ENCODE results near the gene FCGR3B. TPM values are rescaled to one million over a fixed set of nuclear protein-coding genes. Genes with fewer than 3 reads are reported as not detected.
"Not testable (repeated sequence)": the region's sequence is repeated elsewhere in the genome, so short reads cannot be mapped to it uniquely, and the experiment has no call there.

The FCGR3B gene
- 10 to 100 TPM in 1 of 3 donors, 1 to 10 TPM in 2; 6.3 to 14.9 (median 8.8) TPM for polyA plus RNA-seq

GRCh38 chr1:161631076-161631475 lies at the start of gene FCGR3B:
Gene FCGR3B (minus strand): TSS chr1:161631176. CDS start chr1:161631094, 82 bp downstream.
- DNase-seq: no peak
- H3K9me3 Mint-ChIP-seq: no peaks in the 10 kb centered on the region
- H3K27ac Mint-ChIP-seq: peak within 1 kb of the TSS in 3 of 6 donors; percentile 35 to 82 (median 45)
- H3K36me3 Mint-ChIP-seq: no peaks in the 10 kb centered on the region
- peaks cover 27% of the 10 kb centered on the region in 2 donors for H3K4me1 Mint-ChIP-seq
- H3K4me3 Mint-ChIP-seq: peak within 1 kb of the TSS in 1 of 5 donors; percentile 61
- H3K27me3 Mint-ChIP-seq (ENCODE audit: low read depth in 3 of 3): no peaks in the 10 kb centered on the region

- Mint-ChIP-seq H3K9me3 (no peaks in the 10 kb centered on the region), H3K27me3 (ENCODE audit: low read depth in 3 of 3) (peaks cover 0 to 3% (median 1%) of the 10 kb centered on the region in 3 donors), H3K4me1 (no peaks in the 10 kb centered on the region), H3K36me3 (no peaks in the 10 kb centered on the region), H3K27ac (no peak overlapping the region), H3K4me3 (no peak overlapping the region)
- no peak for DNase-seq
Observed at GRCh38 chr1:161678500-161678899, 47.5 kb upstream of the FCGR3B start.

GRCh38 chr1:161676958-161677689 lies 46.1 kb upstream of the FCGR3B start:
- no peak for DNase-seq
- H3K4me3 Mint-ChIP-seq: no peak overlapping the region
- peaks cover 0 to 1% (median 1%) of the 10 kb centered on the region in 3 donors for H3K27me3 Mint-ChIP-seq (ENCODE audit: low read depth in 3 of 3)
- no peaks in the 10 kb centered on the region for H3K36me3 Mint-ChIP-seq
- H3K4me1 Mint-ChIP-seq: no peaks in the 10 kb centered on the region
- H3K27ac Mint-ChIP-seq: peak overlapping the region in 2 of 6 donors; percentile 1 to 83
- no peaks in the 10 kb centered on the region for H3K9me3 Mint-ChIP-seq

GRCh38 chr1:161676441-161676840 lies 45.5 kb upstream of the FCGR3B start:
- Mint-ChIP-seq H3K27me3 (ENCODE audit: low read depth in 3 of 3) (peaks cover 1 to 3% (median 1%) of the 10 kb centered on the region in 3 donors), H3K27ac (peak overlapping the region in 3 of 6 donors; percentile 1 to 83 (median 51)), H3K9me3 (no peaks in the 10 kb centered on the region), H3K4me1 (no peaks in the 10 kb centered on the region), H3K4me3 (no peak overlapping the region), H3K36me3 (no peaks in the 10 kb centered on the region)
- DNase-seq: no peak

GRCh38 chr1:161674908-161675307 lies 43.9 kb upstream of the FCGR3B start:
- H3K4me1 Mint-ChIP-seq; H3K27me3 Mint-ChIP-seq (ENCODE audit: low read depth in 3 of 3); H3K4me3 Mint-ChIP-seq; DNase-seq; H3K36me3 Mint-ChIP-seq; H3K9me3 Mint-ChIP-seq; H3K27ac Mint-ChIP-seq: not testable (repeated sequence)

DNA sequence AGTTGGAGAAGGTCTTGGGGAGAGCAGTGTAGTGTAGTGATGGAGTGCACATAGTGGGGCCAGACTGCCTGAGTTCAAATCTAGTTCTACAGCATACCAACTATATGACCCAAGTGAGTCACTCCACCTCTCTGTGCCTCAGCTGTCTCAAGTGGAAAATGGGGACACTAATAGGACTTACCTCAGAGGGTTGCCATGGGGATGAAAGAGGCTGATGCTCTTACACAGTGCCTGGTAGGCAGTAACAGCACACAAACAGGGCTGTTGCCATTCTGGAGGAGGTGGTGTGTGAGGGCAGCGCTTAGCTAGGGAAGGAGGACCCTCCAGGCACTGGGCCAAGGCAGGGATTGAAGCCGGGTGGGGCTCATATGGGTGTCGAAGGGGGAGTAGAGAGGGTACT lies 43.5 kb upstream of the FCGR3B start:
- H3K4me1 Mint-ChIP-seq; H3K36me3 Mint-ChIP-seq; DNase-seq; H3K4me3 Mint-ChIP-seq; H3K9me3 Mint-ChIP-seq; H3K27me3 Mint-ChIP-seq (ENCODE audit: low read depth in 3 of 3): not testable (repeated sequence)
- peak overlapping the region in 1 of 6 donors; percentile 74 for H3K27ac Mint-ChIP-seq

- not testable (repeated sequence) for H3K27ac Mint-ChIP-seq; H3K9me3 Mint-ChIP-seq; H3K4me3 Mint-ChIP-seq; H3K36me3 Mint-ChIP-seq; H3K27me3 Mint-ChIP-seq (ENCODE audit: low read depth in 3 of 3); DNase-seq; H3K4me1 Mint-ChIP-seq
Observed at GRCh38 chr1:161673437-161673836, 42.5 kb upstream of the FCGR3B start.

GRCh38 chr1:161671045-161672020 lies 40.4 kb upstream of the FCGR3B start:
- H3K9me3 Mint-ChIP-seq; H3K4me3 Mint-ChIP-seq; DNase-seq; H3K4me1 Mint-ChIP-seq; H3K27me3 Mint-ChIP-seq (ENCODE audit: low read depth in 3 of 3); H3K27ac Mint-ChIP-seq; H3K36me3 Mint-ChIP-seq: not testable (repeated sequence)

DNA sequence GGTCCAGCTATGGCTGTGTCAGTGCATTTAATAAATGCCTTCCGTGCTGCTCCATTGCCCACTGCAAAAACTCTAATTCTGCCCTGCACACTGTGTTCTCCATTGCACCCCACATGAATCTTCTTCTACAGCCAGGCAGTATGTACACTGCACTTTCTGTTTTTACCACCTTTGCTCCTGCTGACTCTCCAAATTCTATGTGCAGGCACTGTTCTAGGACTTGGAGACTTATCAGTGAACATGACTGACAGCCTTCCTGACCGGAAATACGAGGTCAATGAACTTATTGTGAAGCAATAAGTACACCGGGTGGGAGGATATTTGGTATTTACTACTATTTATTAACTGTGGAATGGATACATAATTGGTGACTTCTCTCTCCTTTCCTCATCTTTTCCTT lies 33.7 kb upstream of the FCGR3B start:
- not testable (repeated sequence) for H3K27ac Mint-ChIP-seq; H3K4me3 Mint-ChIP-seq; H3K4me1 Mint-ChIP-seq; H3K9me3 Mint-ChIP-seq; H3K36me3 Mint-ChIP-seq; H3K27me3 Mint-ChIP-seq (ENCODE audit: low read depth in 3 of 3); DNase-seq

GRCh38 chr1:161663569-161663968 lies 32.6 kb upstream of the FCGR3B start:
- not testable (repeated sequence) for H3K4me3 Mint-ChIP-seq; DNase-seq; H3K9me3 Mint-ChIP-seq; H3K27ac Mint-ChIP-seq; H3K27me3 Mint-ChIP-seq (ENCODE audit: low read depth in 3 of 3); H3K4me1 Mint-ChIP-seq; H3K36me3 Mint-ChIP-seq

GRCh38 chr1:161662684-161663339 lies 31.8 kb upstream of the FCGR3B start, which contains the start of gene FCGR2B:
Gene FCGR2B (plus strand): TSS chr1:161663143. CDS start chr1:161663242, 99 bp downstream.
- H3K4me1 Mint-ChIP-seq; H3K27ac Mint-ChIP-seq; H3K4me3 Mint-ChIP-seq; H3K27me3 Mint-ChIP-seq (ENCODE audit: low read depth in 3 of 3); DNase-seq; H3K9me3 Mint-ChIP-seq; H3K36me3 Mint-ChIP-seq: not testable (repeated sequence)

DNA sequence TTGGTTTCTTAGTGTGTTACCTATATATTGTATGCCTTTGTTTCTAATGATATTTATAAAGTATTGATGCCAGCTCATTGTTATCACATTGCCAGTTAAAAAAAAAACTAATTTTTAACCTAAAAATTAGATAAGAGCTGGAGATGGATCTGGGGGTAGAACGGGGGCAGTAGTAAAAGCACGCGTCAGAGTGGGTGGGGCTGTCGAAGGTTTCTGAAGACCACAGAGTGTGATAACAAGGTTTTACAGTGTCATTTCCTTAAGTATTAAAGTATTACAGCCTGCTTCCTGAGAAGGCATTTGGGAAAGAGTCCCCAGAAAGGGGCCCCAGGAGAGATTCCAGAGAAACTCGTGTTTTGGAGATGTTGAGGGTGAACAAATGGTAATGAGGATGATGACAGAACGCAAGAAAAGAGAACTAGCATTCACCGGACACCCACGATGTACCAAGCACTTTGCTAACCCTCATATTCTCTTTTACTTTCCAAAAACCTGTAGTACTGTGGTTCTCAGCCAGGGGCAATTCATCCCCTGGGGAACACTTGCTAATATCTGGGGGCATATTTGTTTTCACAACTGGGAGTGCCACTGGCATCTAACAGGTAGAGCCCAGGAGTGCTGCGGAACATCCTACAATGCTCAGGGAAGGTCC lies 30.8 kb upstream of the FCGR3B start:
- H3K4me1 Mint-ChIP-seq; H3K4me3 Mint-ChIP-seq; H3K27ac Mint-ChIP-seq; H3K27me3 Mint-ChIP-seq (ENCODE audit: low read depth in 3 of 3); H3K36me3 Mint-ChIP-seq; H3K9me3 Mint-ChIP-seq: not testable (repeated sequence)
- DNase-seq: peak; percentile 31 to 62 (median 61)

- DNase-seq; H3K9me3 Mint-ChIP-seq; H3K27ac Mint-ChIP-seq; H3K4me3 Mint-ChIP-seq; H3K27me3 Mint-ChIP-seq (ENCODE audit: low read depth in 3 of 3); H3K36me3 Mint-ChIP-seq; H3K4me1 Mint-ChIP-seq: not testable (repeated sequence)
Observed at GRCh38 chr1:161658524-161658923, 27.5 kb upstream of the FCGR3B start.
